22Rv1 (cell line): ENCODE measurements around the gene ANGPTL8.

Source experiments
- ZFX ChIP-seq: fragments of 450-650 bp; IDR thresholded peaks from 2 replicates; pipeline ENCODE4 v1.6.1; 2017; ENCODE audit warnings: antibody characterized with exemption, borderline replicate concordance
- TF ChIP-seq, protein P1 (sequence below): fragments of 450-650 bp; IDR thresholded peaks from 2 replicates; pipeline ENCODE4 v1.5.1; 2017; ENCODE audit warnings: mild to moderate bottlenecking

GRCh38 chr19:11196406-11197287 is 42.8 kb upstream of the ANGPTL8 start:
- TF ChIP-seq, protein P1, sequence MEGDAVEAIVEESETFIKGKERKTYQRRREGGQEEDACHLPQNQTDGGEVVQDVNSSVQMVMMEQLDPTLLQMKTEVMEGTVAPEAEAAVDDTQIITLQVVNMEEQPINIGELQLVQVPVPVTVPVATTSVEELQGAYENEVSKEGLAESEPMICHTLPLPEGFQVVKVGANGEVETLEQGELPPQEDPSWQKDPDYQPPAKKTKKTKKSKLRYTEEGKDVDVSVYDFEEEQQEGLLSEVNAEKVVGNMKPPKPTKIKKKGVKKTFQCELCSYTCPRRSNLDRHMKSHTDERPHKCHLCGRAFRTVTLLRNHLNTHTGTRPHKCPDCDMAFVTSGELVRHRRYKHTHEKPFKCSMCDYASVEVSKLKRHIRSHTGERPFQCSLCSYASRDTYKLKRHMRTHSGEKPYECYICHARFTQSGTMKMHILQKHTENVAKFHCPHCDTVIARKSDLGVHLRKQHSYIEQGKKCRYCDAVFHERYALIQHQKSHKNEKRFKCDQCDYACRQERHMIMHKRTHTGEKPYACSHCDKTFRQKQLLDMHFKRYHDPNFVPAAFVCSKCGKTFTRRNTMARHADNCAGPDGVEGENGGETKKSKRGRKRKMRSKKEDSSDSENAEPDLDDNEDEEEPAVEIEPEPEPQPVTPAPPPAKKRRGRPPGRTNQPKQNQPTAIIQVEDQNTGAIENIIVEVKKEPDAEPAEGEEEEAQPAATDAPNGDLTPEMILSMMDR = no peak
- TF ChIP-seq ZFX = no peak
